HUES48 (cell line): ENCODE measurements around the gene BAZ1A.

Source experiments
- H3K27ac ChIP-seq: one replicate; pipeline ENCODE4 v1.7.0; 2013; ENCODE audit warnings: low read depth, low read length, inconsistent platforms
- H3K27me3 ChIP-seq: 2 replicates; pipeline ENCODE4 v1.6.1; 2013; ENCODE audit warnings: mild to moderate bottlenecking, low read length; ENCODE audit not compliant: control insufficient read depth, insufficient read depth
- H3K36me3 ChIP-seq: 2 replicates; pipeline ENCODE4 v1.6.1; 2013; ENCODE audit warnings: low read length; ENCODE audit not compliant: control insufficient read depth, insufficient read depth
- H3K4me1 ChIP-seq: 2 replicates; pipeline ENCODE4 v1.6.1; 2013; ENCODE audit warnings: mild to moderate bottlenecking, low read length; ENCODE audit not compliant: control insufficient read depth, insufficient read depth
- H3K4me3 ChIP-seq: 2 replicates; pipeline ENCODE4 v1.5.1; 2013; ENCODE audit warnings: mild to moderate bottlenecking, low read depth, low read length
- H3K9ac ChIP-seq: 2 replicates; pipeline ENCODE4 v1.6.1; 2013; ENCODE audit warnings: mild to moderate bottlenecking, low read depth, low read length, moderate library complexity
- H3K9me3 ChIP-seq: 2 replicates; pipeline ENCODE4 v1.6.1; 2013; ENCODE audit warnings: low read length; ENCODE audit not compliant: control insufficient read depth, insufficient read depth

The BAZ1A gene

GRCh38 chr14:34888186-34888585 is 13.0 kb upstream of the BAZ1A start:
- H3K4me1 ChIP-seq, result no peaks in the 10 kb centered on the region
- H3K27ac ChIP-seq, result no peak overlapping the region
- H3K27me3 ChIP-seq, result no peaks in the 10 kb centered on the region
- no peak overlapping the region for H3K4me3 ChIP-seq
- H3K36me3 ChIP-seq, result no peaks in the 10 kb centered on the region
- no peak overlapping the region for H3K9ac ChIP-seq
- no peaks in the 10 kb centered on the region for H3K9me3 ChIP-seq

DNA sequence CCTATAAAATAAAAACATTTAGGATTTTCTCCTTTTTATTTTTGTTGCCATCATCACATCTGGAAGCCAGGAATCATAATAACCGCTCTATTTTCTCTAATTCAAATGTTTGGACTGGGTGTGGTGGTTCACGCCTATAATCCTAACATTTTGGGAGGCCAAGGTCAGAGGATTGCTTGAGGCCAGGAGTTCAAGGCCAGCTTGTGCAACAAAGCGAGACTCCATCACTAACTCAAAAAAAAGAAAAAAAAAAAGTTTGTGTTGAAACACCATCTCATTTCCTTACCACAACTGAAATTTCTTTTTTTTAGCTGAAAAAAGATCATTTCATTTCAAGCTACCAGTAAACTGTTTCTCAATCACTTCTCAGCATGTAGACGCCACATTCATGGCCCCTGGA is 8.8 kb upstream of the BAZ1A start:
- Histone ChIP-seq H3K9ac (no peak overlapping the region), H3K4me1 (no peaks in the 10 kb centered on the region), H3K4me3 (no peak overlapping the region), H3K27ac (no peak overlapping the region), H3K36me3 (no peaks in the 10 kb centered on the region), H3K27me3 (no peaks in the 10 kb centered on the region), H3K9me3 (no peaks in the 10 kb centered on the region)

DNA sequence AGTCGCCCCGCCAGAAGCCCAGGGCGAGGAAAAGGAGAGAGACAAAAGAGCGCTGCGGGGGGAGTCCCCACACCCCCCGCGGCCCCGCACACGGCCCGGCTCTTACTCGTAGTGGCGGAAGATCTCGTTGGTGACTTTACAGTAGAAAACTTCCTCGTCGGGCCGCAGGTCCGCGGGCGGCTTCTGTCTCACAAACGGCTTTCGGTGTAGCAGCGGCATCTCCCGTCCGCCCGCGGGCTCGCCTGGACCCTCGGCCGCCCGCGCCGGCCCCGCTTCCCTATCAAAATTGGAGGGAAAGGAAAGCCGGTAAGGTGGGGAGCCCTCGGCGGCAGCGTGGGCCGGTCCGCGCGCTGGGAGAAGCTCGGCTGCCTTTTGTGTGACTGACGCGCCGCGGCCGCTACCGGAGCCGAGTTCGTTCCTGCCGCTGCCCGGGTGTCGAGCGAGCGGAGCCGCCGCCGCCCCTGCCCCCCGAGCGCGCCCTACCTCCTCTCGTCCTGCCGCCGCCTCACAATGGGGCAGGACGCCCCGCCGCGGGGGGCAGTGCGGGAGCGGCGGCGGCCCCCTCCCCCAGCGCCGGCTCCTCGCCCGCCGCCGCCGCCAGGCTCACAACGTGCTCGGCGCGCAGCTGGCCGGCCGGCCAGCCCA is 652 bp downstream of the BAZ1A start:
- Histone ChIP-seq H3K27me3 (peaks cover 8% of the 10 kb centered on the region; the same call in 1 of the 2 replicates), H3K9me3 (no peaks in the 10 kb centered on the region), H3K9ac (peak overlapping the region; percentile 73), H3K27ac (peak overlapping the region; percentile 86), H3K4me1 (peaks cover 15% of the 10 kb centered on the region), H3K4me3 (peak overlapping the region; percentile 86), H3K36me3 (no peaks in the 10 kb centered on the region)

- Histone ChIP-seq H3K27me3 (peaks cover 8% of the 10 kb centered on the region; the same call in 1 of the 2 replicates), H3K4me3 (peak overlapping the region; percentile 86), H3K36me3 (no peaks in the 10 kb centered on the region), H3K9ac (peak overlapping the region; percentile 73), H3K27ac (peak overlapping the region; percentile 81), H3K4me1 (peaks cover 15% of the 10 kb centered on the region), H3K9me3 (no peaks in the 10 kb centered on the region)
These were observed 1.4 kb downstream of the BAZ1A start for GRCh38 chr14:34873589-34874385.

- H3K27ac ChIP-seq, result peak overlapping the region; percentile 81
- peaks cover 15% of the 10 kb centered on the region for H3K4me1 ChIP-seq
- H3K4me3 ChIP-seq, result peak overlapping the region; percentile 86
- peak overlapping the region; percentile 73 for H3K9ac ChIP-seq
- H3K36me3 ChIP-seq, result no peaks in the 10 kb centered on the region
- H3K27me3 ChIP-seq, result peaks cover 8% of the 10 kb centered on the region; the same call in 1 of the 2 replicates
- H3K9me3 ChIP-seq, result no peaks in the 10 kb centered on the region
These were observed 2.2 kb downstream of the BAZ1A start for GRCh38 chr14:34872822-34873588.

GRCh38 chr14:34867199-34867598 is 8.0 kb downstream of the BAZ1A start:
- H3K9ac ChIP-seq, result no peak overlapping the region
- H3K27me3 ChIP-seq, result no peaks in the 10 kb centered on the region
- no peak overlapping the region for H3K4me3 ChIP-seq
- no peaks in the 10 kb centered on the region for H3K9me3 ChIP-seq
- 0 out of 2 replicates have a peak, but pooled peaks cover under 1% of the 10 kb centered on the region for H3K36me3 ChIP-seq
- no peaks in the 10 kb centered on the region for H3K4me1 ChIP-seq
- no peak overlapping the region for H3K27ac ChIP-seq

GRCh38 chr14:34865889-34866574 is 9.1 kb downstream of the BAZ1A start:
- Histone ChIP-seq H3K4me1 (no peaks in the 10 kb centered on the region), H3K27me3 (no peaks in the 10 kb centered on the region), H3K27ac (no peak overlapping the region), H3K36me3 (peaks cover 12% of the 10 kb centered on the region), H3K4me3 (no peak overlapping the region), H3K9me3 (no peaks in the 10 kb centered on the region), H3K9ac (no peak overlapping the region)

- Histone ChIP-seq H3K27me3 (no peaks in the 10 kb centered on the region), H3K9ac (no peak overlapping the region), H3K4me3 (no peak overlapping the region), H3K9me3 (no peaks in the 10 kb centered on the region), H3K36me3 (peaks cover 13% of the 10 kb centered on the region), H3K4me1 (no peaks in the 10 kb centered on the region), H3K27ac (no peak overlapping the region)
These were observed 11.3 kb downstream of the BAZ1A start for GRCh38 chr14:34863844-34864243.

- H3K9ac ChIP-seq, result no peak overlapping the region
- H3K36me3 ChIP-seq, result peaks cover 16% of the 10 kb centered on the region
- no peaks in the 10 kb centered on the region for H3K27me3 ChIP-seq
- H3K4me3 ChIP-seq, result no peak overlapping the region
- no peak overlapping the region for H3K27ac ChIP-seq
- H3K9me3 ChIP-seq, result no peaks in the 10 kb centered on the region
- H3K4me1 ChIP-seq, result no peaks in the 10 kb centered on the region
These were observed 16.4 kb downstream of the BAZ1A start for GRCh38 chr14:34858765-34859164.

DNA sequence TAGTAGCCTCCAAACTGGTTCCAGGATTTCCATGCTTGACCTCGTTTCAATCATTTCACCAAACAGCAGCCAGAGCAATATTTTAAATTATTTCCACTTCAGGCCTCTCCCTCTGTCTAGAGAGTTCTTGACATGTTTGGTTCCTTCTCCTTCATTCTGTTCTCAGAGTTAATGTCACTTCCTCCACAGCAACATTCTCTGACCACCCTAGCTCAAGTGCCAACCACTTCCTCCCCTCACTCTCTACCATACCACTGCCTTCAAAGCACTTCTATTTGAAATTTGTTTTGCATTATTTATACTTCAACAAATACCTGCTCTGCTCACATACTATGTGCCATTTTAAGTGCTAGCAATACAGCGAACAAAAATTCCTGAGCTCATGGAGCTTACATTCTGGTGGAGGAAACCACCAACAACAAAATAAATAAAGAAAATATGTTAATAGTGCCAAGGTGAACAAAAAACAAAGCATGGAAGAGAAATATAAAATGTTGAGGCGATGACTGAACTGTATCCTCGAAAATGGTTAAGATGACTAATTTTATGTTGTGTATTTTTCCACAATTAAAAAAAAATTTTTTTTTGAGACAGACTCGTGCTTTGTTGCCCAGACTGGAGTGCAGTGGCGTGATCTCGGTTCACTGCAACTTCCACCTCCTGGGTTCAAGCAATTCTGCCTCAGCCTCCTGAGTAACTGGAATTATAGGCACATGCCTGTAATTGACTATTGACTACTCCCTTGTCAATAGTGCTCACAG is 17.3 kb downstream of the BAZ1A start:
- Histone ChIP-seq H3K9ac (no peak overlapping the region), H3K9me3 (no peaks in the 10 kb centered on the region), H3K36me3 (peaks cover 18% of the 10 kb centered on the region), H3K4me1 (no peaks in the 10 kb centered on the region), H3K27me3 (no peaks in the 10 kb centered on the region), H3K27ac (no peak overlapping the region), H3K4me3 (no peak overlapping the region)
